Measurements from ENCODE around the gene ST8SIA2.

The ST8SIA2 gene

DNA sequence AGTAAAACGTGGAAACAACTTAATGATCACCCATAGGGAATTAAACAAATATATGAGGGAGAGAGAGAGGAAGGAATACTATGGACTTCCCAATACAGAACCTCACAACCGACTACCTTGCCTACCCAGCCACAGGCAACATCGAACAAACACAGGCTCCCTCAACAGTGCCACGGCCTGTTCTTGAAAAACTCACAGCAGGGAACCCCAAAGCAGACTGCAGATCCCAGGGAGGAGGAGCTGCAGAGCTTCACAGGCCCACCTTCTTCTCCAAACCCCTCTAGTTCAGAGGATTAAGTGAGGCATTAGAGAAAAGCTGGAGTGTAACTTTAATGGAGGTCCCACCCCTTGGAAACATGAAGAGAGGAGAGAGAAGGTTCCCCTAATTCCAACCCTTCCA is 110.2 kb downstream of the ST8SIA2 start:
- no peaks in the 10 kb centered on the region for H3K79me2 ChIP-seq (ENCODE audit: insufficient read depth, low read length)
- no peak overlapping the region for H3K4me3 ChIP-seq (ENCODE audit: low read length, poor library complexity, severe bottlenecking)
- TF ChIP-seq, protein P1, sequence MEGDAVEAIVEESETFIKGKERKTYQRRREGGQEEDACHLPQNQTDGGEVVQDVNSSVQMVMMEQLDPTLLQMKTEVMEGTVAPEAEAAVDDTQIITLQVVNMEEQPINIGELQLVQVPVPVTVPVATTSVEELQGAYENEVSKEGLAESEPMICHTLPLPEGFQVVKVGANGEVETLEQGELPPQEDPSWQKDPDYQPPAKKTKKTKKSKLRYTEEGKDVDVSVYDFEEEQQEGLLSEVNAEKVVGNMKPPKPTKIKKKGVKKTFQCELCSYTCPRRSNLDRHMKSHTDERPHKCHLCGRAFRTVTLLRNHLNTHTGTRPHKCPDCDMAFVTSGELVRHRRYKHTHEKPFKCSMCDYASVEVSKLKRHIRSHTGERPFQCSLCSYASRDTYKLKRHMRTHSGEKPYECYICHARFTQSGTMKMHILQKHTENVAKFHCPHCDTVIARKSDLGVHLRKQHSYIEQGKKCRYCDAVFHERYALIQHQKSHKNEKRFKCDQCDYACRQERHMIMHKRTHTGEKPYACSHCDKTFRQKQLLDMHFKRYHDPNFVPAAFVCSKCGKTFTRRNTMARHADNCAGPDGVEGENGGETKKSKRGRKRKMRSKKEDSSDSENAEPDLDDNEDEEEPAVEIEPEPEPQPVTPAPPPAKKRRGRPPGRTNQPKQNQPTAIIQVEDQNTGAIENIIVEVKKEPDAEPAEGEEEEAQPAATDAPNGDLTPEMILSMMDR (conservative IDR thresholded peaks at IDR 0.05; ENCODE audit: low read length) = no peak
- no peak for TF ChIP-seq EZH2phosphoT487 (IDR thresholded peaks at IDR 0.05; ENCODE audit: borderline replicate concordance)
- no peaks in the 10 kb centered on the region for H3K27me3 ChIP-seq (ENCODE audit: insufficient read depth, low read length, poor library complexity, severe bottlenecking)
- H3K9ac ChIP-seq (ENCODE audit: low read depth, low read length, poor library complexity, severe bottlenecking) = no peak overlapping the region
- no peak overlapping the region for H3K4me2 ChIP-seq (ENCODE audit: low read depth, low read length, poor library complexity, severe bottlenecking)
- H3K9me2 ChIP-seq (replicated peaks; ENCODE audit: low read depth, low read length) = no peaks in the 10 kb centered on the region
- no peaks in the 10 kb centered on the region for H4K20me1 ChIP-seq (ENCODE audit: insufficient read depth, low read length, poor library complexity, severe bottlenecking)
- no peaks in the 10 kb centered on the region for H3K9me3 ChIP-seq (ENCODE audit: insufficient read depth, low read depth, low read length)
- H3K36me3 ChIP-seq (ENCODE audit: insufficient read depth, low read length) = no peaks in the 10 kb centered on the region
- no peaks in the 10 kb centered on the region for H3K4me1 ChIP-seq (ENCODE audit: insufficient read depth, low read length, poor library complexity, severe bottlenecking)
- H2AFZ ChIP-seq (ENCODE audit: low read length) = no peak overlapping the region
- H3F3A ChIP-seq (ENCODE audit: low read depth) = no peaks in the 10 kb centered on the region

DNA sequence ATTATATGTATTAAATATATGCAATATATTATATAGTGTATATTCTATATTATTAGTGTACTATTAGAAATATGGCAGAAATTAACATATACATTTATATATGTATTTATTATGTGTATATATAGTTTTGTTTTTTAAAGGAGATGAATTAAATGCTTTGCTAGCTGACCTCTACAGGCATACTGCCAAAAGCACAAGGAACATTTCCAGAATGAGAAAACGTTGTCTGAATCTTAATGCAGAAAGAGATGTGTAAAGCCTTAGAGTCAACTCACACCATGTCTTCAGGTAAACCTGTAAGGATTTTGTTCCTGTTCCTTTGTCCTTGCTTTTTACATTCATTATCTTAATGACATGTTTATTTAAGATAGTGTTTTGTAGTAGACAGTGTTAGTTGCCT is 111.9 kb downstream of the ST8SIA2 start:
- Histone ChIP-seq H4K20me1 (ENCODE audit: insufficient read depth, low read length, poor library complexity, severe bottlenecking) (no peaks in the 10 kb centered on the region), H3F3A (ENCODE audit: low read depth) (no peaks in the 10 kb centered on the region), H3K27me3 (ENCODE audit: insufficient read depth, low read length, poor library complexity, severe bottlenecking) (no peaks in the 10 kb centered on the region), H2AFZ (ENCODE audit: low read length) (no peak overlapping the region), H3K79me2 (ENCODE audit: insufficient read depth, low read length) (no peaks in the 10 kb centered on the region), H3K9ac (ENCODE audit: low read depth, low read length, poor library complexity, severe bottlenecking) (no peak overlapping the region), H3K4me3 (ENCODE audit: low read length, poor library complexity, severe bottlenecking) (no peak overlapping the region), H3K9me2 (replicated peaks; ENCODE audit: low read depth, low read length) (no peaks in the 10 kb centered on the region), H3K4me2 (ENCODE audit: low read depth, low read length, poor library complexity, severe bottlenecking) (no peak overlapping the region), H3K9me3 (ENCODE audit: insufficient read depth, low read depth, low read length) (no peaks in the 10 kb centered on the region), H3K4me1 (ENCODE audit: insufficient read depth, low read length, poor library complexity, severe bottlenecking) (no peaks in the 10 kb centered on the region), H3K36me3 (ENCODE audit: insufficient read depth, low read length) (no peaks in the 10 kb centered on the region)
- TF ChIP-seq, protein P1 (conservative IDR thresholded peaks at IDR 0.05; ENCODE audit: low read length) = no peak
- no peak for TF ChIP-seq EZH2phosphoT487 (IDR thresholded peaks at IDR 0.05; ENCODE audit: borderline replicate concordance)

DNA sequence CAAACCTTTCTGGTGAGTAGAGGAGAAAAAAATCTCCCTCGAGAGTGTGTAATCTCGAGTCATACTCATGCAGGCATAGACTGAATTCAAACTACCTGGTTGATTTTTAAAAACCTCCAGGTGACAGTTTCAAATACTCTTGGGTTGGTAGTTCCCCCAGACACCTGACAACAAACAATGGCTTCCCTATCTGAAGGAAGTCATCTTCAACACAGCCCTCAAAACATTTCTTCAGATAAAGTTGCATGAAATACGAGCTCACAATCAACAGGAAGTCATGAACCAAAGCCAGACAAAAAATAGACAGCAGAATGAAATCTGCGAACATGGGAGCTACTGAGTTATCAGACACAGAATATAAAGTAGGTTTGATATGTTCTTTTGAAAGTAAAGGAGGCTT is 112.8 kb downstream of the ST8SIA2 start:
- H2AFZ ChIP-seq (ENCODE audit: low read length) = no peak overlapping the region
- H3K79me2 ChIP-seq (ENCODE audit: insufficient read depth, low read length) = no peaks in the 10 kb centered on the region
- H3K9ac ChIP-seq (ENCODE audit: low read depth, low read length, poor library complexity, severe bottlenecking) = no peak overlapping the region
- no peaks in the 10 kb centered on the region for H4K20me1 ChIP-seq (ENCODE audit: insufficient read depth, low read length, poor library complexity, severe bottlenecking)
- H3K4me3 ChIP-seq (ENCODE audit: low read length, poor library complexity, severe bottlenecking) = no peak overlapping the region
- no peak overlapping the region for H3K4me2 ChIP-seq (ENCODE audit: low read depth, low read length, poor library complexity, severe bottlenecking)
- H3K9me3 ChIP-seq (ENCODE audit: insufficient read depth, low read depth, low read length) = no peaks in the 10 kb centered on the region
- no peaks in the 10 kb centered on the region for H3K4me1 ChIP-seq (ENCODE audit: insufficient read depth, low read length, poor library complexity, severe bottlenecking)
- TF ChIP-seq, protein P1 (conservative IDR thresholded peaks at IDR 0.05; ENCODE audit: low read length) = no peak
- TF ChIP-seq EZH2phosphoT487 (IDR thresholded peaks at IDR 0.05; ENCODE audit: borderline replicate concordance) = no peak
- H3F3A ChIP-seq (ENCODE audit: low read depth) = no peaks in the 10 kb centered on the region
- no peaks in the 10 kb centered on the region for H3K9me2 ChIP-seq (replicated peaks; ENCODE audit: low read depth, low read length)
- H3K36me3 ChIP-seq (ENCODE audit: insufficient read depth, low read length) = no peaks in the 10 kb centered on the region
- no peaks in the 10 kb centered on the region for H3K27me3 ChIP-seq (ENCODE audit: insufficient read depth, low read length, poor library complexity, severe bottlenecking)

Measured in Loucy (cell line).